ENCODE data around the gene PARP12.

PARP12 gene

GRCh38 chr7:139993169-139993568, 69.6 kb downstream of the PARP12 start:
- no peak for DNase-seq (ENCODE audit: low read depth)
- no peak overlapping the region for H3K4me3 ChIP-seq (ENCODE audit: low read depth, low read length)
- TF ChIP-seq CTCF (conservative IDR thresholded peaks at IDR 0.05; ENCODE audit: low read depth, low read length), result no peak

DNA sequence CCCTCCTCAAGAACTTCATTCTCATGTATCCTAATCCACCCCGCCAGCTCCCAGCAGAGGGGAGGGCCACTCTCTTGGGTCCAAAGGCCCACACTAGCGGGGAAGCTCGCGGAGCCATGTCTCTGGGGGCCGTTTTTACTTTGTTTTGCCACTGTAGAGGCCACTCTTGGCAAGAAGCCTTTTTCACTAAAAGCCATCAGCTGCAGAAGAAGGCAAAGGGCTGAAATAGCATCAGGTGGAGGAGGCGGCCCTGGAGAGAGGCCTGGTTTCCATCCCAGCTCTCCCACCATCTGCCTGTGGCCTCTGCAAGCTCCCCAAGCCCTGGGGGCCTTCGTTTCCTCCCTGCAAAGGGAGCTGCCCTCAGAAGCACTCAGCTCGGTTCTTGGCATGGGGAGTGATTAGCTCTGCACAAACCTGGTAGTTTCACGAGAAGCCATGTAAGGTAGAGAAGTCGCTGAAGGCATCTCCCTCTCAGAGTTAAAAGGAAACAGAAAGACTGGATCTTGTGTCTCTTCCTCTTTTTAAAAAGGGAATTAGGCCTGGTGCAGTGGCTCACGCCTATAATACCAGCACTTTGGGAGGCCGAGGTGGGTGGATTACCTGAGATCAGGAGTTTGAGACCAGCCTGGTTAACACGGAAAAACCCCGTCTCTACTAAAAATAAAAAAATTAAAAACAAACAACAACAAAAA, 70.3 kb downstream of the PARP12 start:
- TF ChIP-seq CTCF (conservative IDR thresholded peaks at IDR 0.05; ENCODE audit: low read depth, low read length), result no peak
- no peak for DNase-seq (ENCODE audit: low read depth)

GRCh38 chr7:139991911-139992310, 70.8 kb downstream of the PARP12 start:
- DNase-seq (ENCODE audit: low read depth), result no peak
- TF ChIP-seq CTCF (conservative IDR thresholded peaks at IDR 0.05; ENCODE audit: low read depth, low read length), result no peak

More for the DNA sequence above, 70.3 kb downstream of the PARP12 start:
- H3K4me3 ChIP-seq (ENCODE audit: low read depth, low read length), result no peak overlapping the region

GRCh38 chr7:139991269-139991666, 71.5 kb downstream of the PARP12 start:
- DNase-seq (ENCODE audit: low read depth), result no peak
- no peak for TF ChIP-seq CTCF (conservative IDR thresholded peaks at IDR 0.05; ENCODE audit: low read depth, low read length)
- no peak overlapping the region for H3K4me3 ChIP-seq (ENCODE audit: low read depth, low read length)

More at GRCh38 chr7:139991911-139992310, 70.8 kb downstream of the PARP12 start:
- H3K4me3 ChIP-seq (ENCODE audit: low read depth, low read length), result no peak overlapping the region

DNA sequence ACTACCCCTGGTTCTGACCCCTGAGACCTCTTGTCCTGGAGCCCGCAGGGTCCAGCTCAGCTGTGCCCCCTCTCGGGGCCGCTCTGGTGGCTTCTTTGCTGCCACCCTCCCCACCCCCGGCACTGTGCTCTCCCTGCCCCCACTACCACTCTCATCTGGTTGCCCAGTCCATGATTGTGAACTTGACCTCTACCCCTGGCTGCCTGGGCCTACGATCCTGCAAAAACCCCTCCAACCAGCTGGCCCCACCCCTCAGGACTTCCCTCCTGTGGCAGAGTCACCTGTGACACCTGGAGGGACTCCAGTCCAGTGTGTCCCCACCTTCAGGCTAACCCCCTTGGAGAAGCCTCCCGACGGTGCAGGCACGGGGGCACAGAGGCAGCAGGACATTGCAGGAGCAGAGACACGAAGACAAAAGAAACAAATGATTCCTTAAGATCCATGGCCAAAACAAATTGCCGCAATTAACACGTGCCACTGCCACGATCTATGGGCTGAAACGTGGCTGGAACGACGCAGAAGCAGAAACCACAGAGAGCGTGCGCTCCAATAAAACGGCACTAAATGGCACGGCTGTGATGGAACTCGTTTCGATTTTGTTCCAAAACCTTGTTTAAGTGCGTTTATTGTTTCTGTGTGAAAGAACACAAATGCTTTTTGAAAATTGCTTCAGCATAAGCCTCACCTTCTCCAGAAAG, 72.0 kb downstream of the PARP12 start:
- TF ChIP-seq CTCF (conservative IDR thresholded peaks at IDR 0.05; ENCODE audit: low read depth, low read length), result no peak
- DNase-seq (ENCODE audit: low read depth), result no peak

GRCh38 chr7:139990142-139990535, 72.6 kb downstream of the PARP12 start:
- no peak for DNase-seq (ENCODE audit: low read depth)
- no peak for TF ChIP-seq CTCF (conservative IDR thresholded peaks at IDR 0.05; ENCODE audit: low read depth, low read length)
- no peak overlapping the region for H3K4me3 ChIP-seq (ENCODE audit: low read depth, low read length)

More for the DNA sequence above, 72.0 kb downstream of the PARP12 start:
- no peak overlapping the region for H3K4me3 ChIP-seq (ENCODE audit: low read depth, low read length)

Data from choroid plexus epithelial cell (primary cell).